CD1c-positive myeloid dendritic cell (primary cell): Measurements from ENCODE around the gene CEACAM1.
"Not testable (repeated sequence)": the region's sequence is repeated elsewhere in the genome, so short reads cannot be mapped to it uniquely, and the experiment has no call there.

Experiments
- DNase-seq: peaks from one replicate; pipeline ENCODE4 v3.0.0-alpha.2; 2016; ENCODE audit errors: extremely low spot score

Gene CEACAM1

DNA sequence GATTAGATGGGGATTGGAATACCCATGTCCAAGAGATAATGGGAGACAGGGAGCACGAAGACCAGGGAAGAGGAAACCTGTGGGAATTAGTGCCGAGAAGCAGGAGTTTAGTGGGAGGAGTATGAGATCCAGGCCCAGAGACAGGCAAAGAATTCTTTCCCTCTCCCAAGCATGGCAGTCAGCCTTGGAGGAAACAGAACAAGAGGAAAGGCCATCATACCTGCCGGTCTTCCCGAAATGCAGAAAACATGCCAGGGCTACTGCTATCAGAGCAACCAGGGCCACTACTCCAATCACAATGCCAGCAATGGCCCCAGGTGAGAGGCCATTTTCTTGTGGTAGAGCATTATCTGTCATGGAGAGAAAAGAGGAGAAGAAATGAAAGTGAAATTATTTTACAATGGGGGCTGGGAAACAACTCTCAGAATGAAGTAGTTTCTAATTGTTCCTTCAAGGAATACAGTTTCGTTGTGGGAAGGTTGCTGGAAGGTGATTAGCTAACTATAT lies 16.1 kb downstream of the CEACAM1 start:
- DNase-seq = no peak

DNA sequence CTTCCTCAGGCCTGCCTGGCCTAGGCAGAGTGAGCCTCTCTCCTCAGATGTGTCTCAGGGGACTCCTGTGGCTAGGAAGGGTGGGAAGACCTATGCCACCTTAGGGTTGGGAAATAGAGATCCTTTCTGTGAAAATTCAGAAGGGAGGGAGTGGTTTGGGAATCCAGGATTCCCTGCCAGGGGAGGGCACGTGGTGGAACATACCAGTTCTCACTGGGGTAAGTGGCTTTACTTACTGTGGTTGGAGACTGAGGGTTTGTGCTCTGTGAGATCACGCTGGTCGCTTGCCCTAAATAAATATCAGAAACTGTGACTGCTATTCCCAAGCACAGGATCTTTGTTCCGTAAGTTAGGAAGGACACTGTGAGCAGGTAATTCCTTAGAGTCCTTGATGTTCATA lies 16.9 kb downstream of the CEACAM1 start:
- no peak for DNase-seq

DNA sequence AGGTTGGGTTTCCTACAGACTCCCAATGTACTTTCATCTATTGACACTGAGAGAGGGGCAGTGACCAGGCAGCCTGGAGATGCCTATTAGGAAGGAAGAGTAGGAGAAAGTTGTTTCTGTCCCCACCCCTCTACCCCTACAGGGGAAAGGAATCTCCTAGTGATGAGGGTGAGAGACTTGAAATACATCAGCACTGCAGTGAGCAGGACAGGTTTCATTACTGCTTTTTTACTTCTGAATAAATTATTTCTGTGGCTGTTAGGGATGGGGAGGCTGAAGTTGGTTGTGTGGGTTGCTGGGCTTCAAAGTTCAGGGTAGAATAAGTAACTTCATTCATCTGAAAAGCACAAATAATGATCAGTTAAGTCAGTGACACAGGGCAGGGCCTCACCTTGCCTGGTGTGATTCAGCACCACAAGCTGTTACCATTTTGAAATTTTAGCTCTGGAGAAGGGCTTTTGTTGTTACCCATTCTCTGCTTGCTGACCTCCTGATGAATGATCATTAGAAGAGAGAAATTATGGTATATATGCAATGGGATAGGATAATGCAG lies 19.3 kb downstream of the CEACAM1 start:
- peak; percentile 6 for DNase-seq

DNA sequence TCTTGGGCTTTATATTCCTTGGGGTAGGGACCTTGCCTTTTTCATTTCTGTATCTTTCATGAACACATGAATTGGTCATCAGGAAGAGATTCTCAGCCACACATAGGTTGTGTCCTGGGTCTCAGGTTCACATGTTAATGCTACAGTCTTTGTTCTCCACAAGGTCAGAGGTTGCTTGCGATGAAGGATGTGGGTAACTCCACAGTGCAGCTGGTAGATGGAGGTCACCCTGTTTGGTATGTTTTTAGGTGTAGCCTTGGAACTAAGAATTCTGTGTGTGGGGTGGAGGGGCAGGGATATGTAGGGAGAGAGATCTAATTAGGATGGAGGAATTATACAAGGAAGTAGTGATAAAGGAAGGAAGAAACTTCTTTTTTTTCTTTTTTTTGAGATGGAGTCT lies 23.2 kb downstream of the CEACAM1 start:
- no peak for DNase-seq

DNA sequence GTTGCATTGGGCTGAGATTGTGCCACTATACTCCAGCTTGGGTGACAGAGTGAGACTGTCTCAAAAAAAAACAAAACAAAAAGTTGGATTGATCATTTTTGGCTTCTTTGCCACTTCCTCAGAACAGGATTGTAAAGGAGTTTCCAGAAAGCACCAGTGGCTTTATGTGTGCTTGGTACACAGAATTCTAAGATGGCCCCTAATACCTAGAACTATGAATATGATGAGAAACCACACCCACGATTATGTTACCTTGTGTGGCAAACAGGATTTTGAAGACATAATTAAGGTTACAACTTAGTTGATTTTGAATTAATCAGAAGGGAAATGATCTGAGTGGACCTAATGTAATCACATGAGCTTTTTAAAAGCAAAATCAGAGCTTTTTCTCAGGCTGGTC lies 26.5 kb downstream of the CEACAM1 start:
- no peak for DNase-seq

DNA sequence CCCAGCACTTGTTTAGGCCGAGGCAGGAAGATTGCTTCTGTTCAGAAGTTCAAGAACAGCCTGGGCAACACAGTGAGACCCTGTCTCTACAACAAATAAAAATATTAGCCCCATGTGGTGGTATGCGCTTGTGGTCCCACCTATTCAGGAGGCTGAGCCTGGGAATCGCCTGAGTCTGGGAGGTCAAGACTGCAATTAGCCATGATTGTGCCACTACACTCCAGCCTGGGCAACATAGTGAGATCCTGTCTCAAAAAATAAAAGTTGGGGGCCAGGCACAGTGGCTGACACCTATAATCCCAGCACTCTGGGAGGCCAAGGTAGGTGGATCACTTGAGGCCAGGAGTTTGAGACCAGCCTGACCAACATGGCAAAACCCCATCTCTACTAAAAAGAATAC lies 27.0 kb downstream of the CEACAM1 start:
- DNase-seq = not testable (repeated sequence)

DNA sequence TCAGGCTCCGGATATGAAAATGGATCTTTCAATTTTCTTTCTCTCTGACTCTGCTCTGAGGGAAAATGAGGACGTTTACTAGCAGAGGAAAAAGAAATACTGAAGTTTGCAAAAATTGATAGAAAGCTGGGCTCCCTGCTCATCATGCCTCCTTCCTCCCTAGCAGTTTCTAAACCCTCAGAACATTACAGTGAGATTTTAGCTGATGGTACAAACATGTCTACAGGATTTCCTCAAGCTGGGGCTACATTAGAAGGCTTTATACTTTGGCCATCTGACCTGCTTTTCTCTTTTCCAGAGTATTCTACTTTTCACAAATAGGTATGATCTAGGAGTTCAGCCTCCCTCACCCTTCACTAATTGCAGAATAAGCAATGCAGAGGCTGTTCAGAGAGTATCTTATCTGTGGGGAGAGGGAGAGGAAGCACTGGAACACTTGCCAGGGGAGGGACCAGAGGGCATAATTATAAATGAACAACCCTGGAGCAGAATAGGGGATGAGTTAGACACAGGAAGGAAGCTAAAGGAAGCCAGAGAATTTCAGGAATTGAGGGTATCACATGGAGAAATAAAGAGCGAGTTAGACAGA lies 30.0 kb downstream of the CEACAM1 start:
- no peak for DNase-seq

- DNase-seq = peak; percentile 63
Measured at GRCh38 chr19:42497492-42498168, 30.7 kb downstream of the CEACAM1 start.

GRCh38 chr19:42496460-42497133 lies 31.7 kb downstream of the CEACAM1 start:
- no peak for DNase-seq

DNA sequence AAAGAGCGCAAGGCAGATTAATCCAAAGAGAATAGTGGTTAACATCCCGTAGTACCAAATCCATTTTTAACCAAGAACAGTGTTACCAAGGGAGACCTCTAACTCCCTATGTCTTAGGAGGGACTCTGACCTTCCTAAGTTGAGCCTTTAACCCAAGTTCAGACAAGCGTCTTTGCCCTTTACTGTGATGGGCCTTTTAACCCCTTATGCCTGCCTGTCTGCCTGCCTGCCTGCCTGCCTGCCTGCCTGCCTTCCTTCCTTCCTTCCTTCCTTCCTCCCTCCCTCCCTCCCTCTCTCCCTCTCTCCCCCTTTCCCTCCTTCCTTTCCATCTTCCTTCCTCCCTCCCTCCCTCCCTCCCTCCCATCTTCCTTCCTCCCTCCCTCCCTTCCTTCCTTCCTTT lies 32.6 kb downstream of the CEACAM1 start:
- no peak for DNase-seq

- DNase-seq = no peak
Measured at GRCh38 chr19:42494321-42494720, 34.0 kb downstream of the CEACAM1 start.

- no peak for DNase-seq
Measured at GRCh38 chr19:42488783-42489521, 39.3 kb downstream of the CEACAM1 start.

DNA sequence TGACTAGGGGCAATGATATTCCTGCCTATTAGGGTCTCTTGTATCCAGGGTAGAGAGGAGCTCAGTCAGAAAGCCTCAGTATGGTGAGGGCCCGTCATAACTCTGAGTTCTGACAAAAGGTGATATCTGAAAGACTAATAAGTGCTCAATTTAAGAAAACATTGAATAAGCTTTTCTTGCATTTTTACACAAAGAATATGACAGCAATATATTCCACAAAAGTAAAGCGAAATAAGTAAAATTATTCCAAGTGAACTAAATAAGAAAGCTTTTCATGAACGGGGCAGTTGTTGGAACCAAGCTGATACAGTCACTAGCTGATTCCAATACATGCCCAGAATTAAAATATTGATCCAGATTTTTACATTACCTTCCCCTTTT lies 40.5 kb downstream of the CEACAM1 start:
- DNase-seq = no peak

DNA sequence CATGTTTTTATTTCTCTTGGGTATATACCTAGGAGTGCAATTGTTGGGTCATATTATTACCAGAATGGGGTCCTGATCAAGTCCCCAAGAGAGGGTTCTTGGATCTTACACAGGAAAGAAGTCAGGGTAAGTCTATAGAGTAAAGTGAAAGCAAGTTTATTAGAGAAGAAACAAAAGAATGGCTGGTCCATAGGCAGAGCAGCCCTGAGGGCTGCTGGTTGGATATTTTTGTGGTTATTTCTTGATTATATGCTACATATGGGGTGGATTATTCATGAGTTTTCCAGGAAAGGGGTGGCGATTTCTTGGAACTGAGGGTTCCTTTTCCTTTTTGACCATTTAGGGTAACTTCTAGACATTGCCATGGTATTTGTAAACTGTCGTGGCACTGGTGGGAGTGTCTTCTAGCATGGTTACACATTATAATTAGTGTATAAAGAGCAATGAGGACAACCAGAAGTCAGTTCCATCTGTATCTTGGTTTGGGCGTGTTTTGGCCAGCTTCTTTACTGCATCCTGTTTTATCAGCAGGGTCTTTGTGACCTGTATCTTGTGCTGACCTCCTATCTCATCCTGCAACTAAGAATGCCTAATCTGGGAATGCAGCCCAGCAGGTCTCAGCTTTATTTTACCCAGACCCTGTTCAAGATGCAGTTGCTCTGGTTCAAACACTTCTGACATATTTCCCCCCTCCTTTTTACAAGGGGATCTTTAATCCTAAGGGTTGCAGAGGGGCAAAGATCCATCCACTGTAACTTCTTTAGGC lies 41.1 kb downstream of the CEACAM1 start:
- DNase-seq = peak; percentile 31

DNA sequence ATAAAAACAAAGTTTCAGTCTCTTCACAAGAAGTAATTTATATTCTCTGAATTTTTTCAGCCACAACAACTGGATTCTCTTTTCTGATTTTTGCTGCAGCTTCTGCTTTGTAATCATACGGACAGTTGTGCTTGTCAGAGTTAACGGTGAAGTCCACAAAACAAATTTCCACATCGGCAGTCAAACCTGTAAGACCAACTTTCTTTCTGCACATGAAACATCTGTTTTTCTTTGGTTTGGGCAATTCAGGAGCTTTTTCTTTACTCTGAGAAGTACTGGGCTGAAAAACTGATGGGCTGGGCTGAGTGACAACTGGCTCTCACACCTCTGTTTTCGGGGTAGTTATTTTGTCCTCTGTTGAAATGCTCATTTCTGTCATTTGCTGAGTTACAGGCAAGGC lies 43.2 kb downstream of the CEACAM1 start:
- DNase-seq = not testable (repeated sequence)

- DNase-seq = peak; percentile 51
Measured at GRCh38 chr19:42480335-42481095, 47.8 kb downstream of the CEACAM1 start.

- no peak for DNase-seq
Measured at GRCh38 chr19:42479736-42480135, 48.5 kb downstream of the CEACAM1 start.

DNA sequence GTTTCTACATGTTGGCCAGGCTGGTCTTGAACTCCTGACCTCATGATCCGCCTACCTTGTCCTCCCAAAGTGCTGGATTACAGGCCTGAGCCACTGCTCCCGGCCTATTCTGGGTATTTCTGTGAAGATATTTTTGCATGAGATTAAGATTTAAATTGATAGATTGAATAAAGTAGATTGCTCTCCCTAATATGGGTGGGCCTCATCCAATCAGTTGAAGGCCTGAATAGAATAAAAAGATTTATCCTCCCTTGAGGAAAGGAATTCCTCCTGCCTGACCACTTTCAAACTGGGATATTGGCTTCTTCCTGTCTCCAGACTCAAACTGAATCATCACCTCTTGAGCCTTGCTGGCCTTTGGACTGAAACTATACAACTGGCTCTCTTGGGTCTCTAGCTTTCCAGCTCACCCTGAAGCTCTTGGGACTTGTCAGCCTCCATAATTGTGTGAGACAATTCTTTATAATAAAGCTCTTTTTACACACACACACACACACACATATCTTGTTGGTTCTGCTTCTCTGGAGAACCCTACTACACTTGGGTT lies 49.4 kb downstream of the CEACAM1 start:
- DNase-seq = no peak

- no peak for DNase-seq
Measured at GRCh38 chr19:42477933-42478332, 50.3 kb downstream of the CEACAM1 start.

DNA sequence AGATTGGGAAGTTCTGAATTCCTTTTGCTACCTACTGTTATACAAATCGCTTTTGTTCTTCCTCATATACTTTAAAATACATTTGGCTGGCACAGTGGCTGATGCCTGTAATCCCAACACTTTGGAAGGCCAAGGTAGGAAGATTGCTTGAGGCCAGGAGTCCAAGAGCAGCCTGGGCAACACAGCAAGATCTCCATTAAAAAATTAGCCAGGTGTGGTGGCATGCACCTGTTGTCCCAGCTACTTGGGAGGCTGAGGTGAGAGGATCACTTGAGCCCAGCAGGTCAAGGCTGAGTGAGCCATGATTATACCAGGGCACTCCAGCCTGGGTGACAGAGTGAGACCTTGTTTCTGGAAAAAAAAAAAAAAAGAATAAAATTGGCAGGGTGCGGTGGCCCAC lies 51.2 kb downstream of the CEACAM1 start:
- DNase-seq = no peak
